Vagina (tissue), 2 donors: ENCODE data around the gene RRN3. TPM values are rescaled to one million over a fixed set of nuclear protein-coding genes. Genes with fewer than 3 reads are reported as not detected.

Source experiments
- DNase-seq, 2 donors: peaks; one replicate each; pipeline ENCODE4 v3.0.0-alpha.2; 2017; ENCODE audit errors: extremely low spot score in 2 of 2
- H3K27ac ChIP-seq: fragments of 200-600 bp; sonication (generic); one replicate; pipeline ENCODE4 v1.5.1; 2019
- H3K27me3 ChIP-seq: fragments of 200-600 bp; sonication (generic); one replicate; pipeline ENCODE4 v1.5.1; 2019
- H3K36me3 ChIP-seq, 2 donors: fragments of 200-600 bp; sonication (generic); one replicate each; pipeline ENCODE4 v1.5.1; 2017 to 2019
- H3K4me1 ChIP-seq: fragments of 200-600 bp; sonication (generic); one replicate; pipeline ENCODE4 v1.5.1; 2019
- H3K4me3 ChIP-seq, 2 donors: fragments of 200-600 bp; sonication (generic); 1 replicate in 1 of 2; 2 replicates in 1 of 2; pipeline ENCODE4 v1.5.1; 2016 to 2019
- H3K9me3 ChIP-seq: fragments of 200-600 bp; sonication (generic); one replicate; pipeline ENCODE4 v1.5.1; 2019
- POLR2A ChIP-seq, 2 donors: fragments of 450-650 bp; IDR thresholded peaks; one replicate each; pipeline ENCODE4 v1.6.1; 2017; ENCODE audit warnings: antibody characterized with exemption in 2 of 2, mild to moderate bottlenecking in 2 of 2, moderate library complexity in 2 of 2
- POLR2AphosphoS5 ChIP-seq, 2 donors: sonication (generic); formaldehyde crosslinking; IDR thresholded peaks; one replicate each; pipeline ENCODE4 v1.9.0; 2017; ENCODE audit warnings: antibody characterized with exemption in 2 of 2, mild to moderate bottlenecking in 2 of 2, low read depth in 1 of 2; ENCODE audit not compliant: insufficient read depth in 1 of 2
- intact Hi-C: fragments of 100-400 bp; cut with DNase I; formaldehyde crosslinking; loops from one replicate; pipeline ENCODE4 v1.15.1; 2023
- total RNA-seq: library from RNA; depleted of rRNA; stranded (reverse); fragments of >200 nt; gene quantifications from one replicate; pipeline ENCODE4 v1.2.3, GENCODE V29; 2016
- TF ChIP-seq, protein P1 (sequence below), 3 experiments: fragments of 450-650 bp in 2 of 3; fragments of 200-600 bp in 1 of 3; sonication (generic) in 1 of 3; IDR thresholded peaks; one replicate each; pipeline ENCODE4 v1.5.1; 2017 to 2019; ENCODE audit warnings: antibody characterized with exemption in 3 of 3, mild to moderate bottlenecking in 2 of 3, moderate library complexity in 2 of 3

RRN3 gene
- total RNA-seq, 1 donor from 2014 or later = 24.8 TPM

DNA sequence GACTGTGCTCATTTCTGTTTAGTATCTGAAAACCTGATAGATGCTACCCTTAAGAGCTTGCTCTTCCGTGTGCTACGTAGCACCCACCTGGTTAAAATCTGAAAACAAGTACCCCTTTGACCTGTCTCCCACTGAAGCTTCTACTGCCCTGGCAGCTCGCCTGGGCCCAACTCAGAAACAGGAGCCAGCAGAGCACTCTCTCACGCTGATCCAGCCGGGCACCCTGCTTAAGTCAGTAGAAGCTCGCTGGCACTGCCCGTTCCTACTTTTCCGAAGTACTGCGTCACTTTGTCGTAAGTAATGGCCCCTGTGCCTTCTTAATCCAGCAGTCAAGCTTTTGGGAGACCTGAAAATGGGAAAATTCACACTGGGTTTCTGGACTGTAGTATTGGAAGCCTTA is 57.1 kb downstream of the RRN3 start:
- intact Hi-C loops = no loop called here
- Histone ChIP-seq H3K27me3 (no peaks in the 10 kb centered on the region), H3K4me1 (peaks cover 10% of the 10 kb centered on the region), H3K9me3 (no peaks in the 10 kb centered on the region), H3K4me3 (no peak overlapping the region), H3K27ac (no peak overlapping the region), H3K36me3 (peaks cover 0 to 88% of the 10 kb centered on the region in 2 donors)
- no peak for DNase-seq
- TF ChIP-seq, protein P1, sequence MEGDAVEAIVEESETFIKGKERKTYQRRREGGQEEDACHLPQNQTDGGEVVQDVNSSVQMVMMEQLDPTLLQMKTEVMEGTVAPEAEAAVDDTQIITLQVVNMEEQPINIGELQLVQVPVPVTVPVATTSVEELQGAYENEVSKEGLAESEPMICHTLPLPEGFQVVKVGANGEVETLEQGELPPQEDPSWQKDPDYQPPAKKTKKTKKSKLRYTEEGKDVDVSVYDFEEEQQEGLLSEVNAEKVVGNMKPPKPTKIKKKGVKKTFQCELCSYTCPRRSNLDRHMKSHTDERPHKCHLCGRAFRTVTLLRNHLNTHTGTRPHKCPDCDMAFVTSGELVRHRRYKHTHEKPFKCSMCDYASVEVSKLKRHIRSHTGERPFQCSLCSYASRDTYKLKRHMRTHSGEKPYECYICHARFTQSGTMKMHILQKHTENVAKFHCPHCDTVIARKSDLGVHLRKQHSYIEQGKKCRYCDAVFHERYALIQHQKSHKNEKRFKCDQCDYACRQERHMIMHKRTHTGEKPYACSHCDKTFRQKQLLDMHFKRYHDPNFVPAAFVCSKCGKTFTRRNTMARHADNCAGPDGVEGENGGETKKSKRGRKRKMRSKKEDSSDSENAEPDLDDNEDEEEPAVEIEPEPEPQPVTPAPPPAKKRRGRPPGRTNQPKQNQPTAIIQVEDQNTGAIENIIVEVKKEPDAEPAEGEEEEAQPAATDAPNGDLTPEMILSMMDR (IDR thresholded peaks at IDR 0.05) = no peak
- TF ChIP-seq POLR2AphosphoS5 (IDR thresholded peaks at IDR 0.05; ENCODE audit: insufficient read depth in 1 of 2, low read depth in 1 of 2) = no peak
- no peak for TF ChIP-seq POLR2A (IDR thresholded peaks at IDR 0.05)

DNA sequence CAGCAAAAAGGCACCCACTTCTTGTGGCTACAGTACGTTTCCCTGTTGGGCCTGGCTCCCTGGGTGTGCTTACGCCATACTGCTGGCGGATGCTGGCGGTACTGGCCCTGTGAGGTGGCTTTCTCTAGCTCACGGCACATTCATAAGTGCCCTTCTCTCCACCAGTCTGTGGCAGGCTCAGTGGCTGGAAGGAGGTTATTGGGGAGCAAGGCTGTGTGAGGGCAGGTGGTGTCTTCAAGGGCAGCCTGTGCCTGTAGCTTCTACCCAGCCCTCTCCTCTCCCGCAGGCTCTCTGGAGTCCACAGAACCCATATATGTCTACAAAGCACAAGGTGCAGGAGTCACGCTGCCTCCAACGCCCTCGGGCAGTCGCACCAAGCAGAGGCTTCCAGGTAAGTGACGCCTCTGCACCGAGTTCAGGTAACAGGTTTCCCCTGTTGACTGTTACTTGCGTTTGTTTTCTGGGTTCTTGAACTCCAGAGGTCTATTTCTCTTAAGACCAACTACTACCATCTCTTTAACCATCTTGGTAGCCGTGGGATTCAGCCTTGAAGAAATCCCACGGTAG is 58.8 kb downstream of the RRN3 start:
- intact Hi-C loops = no loop called here
- peaks cover 0 to 94% of the 10 kb centered on the region in 2 donors for H3K36me3 ChIP-seq
- DNase-seq = no peak

DNA sequence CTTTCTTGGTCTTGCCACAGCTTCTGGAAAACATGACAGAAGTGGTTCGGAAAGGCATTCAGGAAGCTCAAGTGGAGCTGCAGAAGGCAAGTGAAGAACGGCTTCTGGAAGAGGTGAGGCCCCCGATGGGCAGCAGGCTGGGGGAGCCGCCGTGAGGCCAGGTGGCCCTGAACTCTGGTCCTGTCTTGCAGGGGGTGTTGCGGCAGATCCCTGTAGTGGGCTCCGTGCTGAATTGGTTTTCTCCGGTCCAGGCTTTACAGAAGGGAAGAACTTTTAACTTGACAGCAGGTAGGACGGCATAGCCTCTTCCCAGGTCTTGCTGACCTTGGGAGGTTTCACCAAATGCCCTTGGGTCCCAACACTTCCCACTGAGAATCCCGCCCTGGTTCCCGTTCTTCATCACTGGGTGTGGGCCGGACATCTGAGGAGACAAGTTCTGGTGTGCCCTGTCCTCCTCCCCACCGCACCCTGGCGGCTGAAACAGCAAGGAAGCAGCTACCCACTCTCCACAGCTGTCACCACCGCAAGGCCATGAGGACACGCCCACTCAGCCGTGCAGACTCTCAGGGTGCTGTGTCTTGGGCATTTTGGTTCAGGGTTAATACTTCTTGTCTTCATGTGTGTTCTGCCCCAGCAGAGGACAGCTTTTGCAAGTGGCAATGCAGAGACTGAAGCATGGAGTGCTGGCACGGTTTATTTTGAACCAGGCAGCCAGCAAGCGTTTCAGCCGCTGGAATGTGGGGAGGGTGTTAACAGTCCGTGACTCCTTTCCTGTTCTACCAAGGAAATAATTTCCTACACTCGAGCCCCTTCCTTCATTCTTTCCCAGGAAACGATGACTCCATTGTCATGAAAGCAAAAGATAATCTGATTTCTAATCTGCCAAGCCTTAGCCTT is 59.6 kb downstream of the RRN3 start:
- Histone ChIP-seq H3K4me1 (no peaks in the 10 kb centered on the region), H3K4me3 (no peak overlapping the region), H3K9me3 (no peaks in the 10 kb centered on the region), H3K27ac (no peak overlapping the region), H3K27me3 (no peaks in the 10 kb centered on the region), H3K36me3 (peaks cover 0 to 87% of the 10 kb centered on the region in 2 donors)
- TF ChIP-seq POLR2A (IDR thresholded peaks at IDR 0.05) (no peak), POLR2AphosphoS5 (IDR thresholded peaks at IDR 0.05; ENCODE audit: insufficient read depth in 1 of 2, low read depth in 1 of 2) (no peak)
- TF ChIP-seq, protein P1 (IDR thresholded peaks at IDR 0.05) = no peak
- no peak for DNase-seq
- intact Hi-C loops = no loop called here

More for the DNA sequence above, 58.8 kb downstream of the RRN3 start:
- no peak for TF ChIP-seq POLR2A (IDR thresholded peaks at IDR 0.05)
- TF ChIP-seq, protein P1 (IDR thresholded peaks at IDR 0.05) = no peak
- TF ChIP-seq POLR2AphosphoS5 (IDR thresholded peaks at IDR 0.05; ENCODE audit: insufficient read depth in 1 of 2, low read depth in 1 of 2) = no peak
- Histone ChIP-seq H3K4me3 (no peak overlapping the region), H3K9me3 (no peaks in the 10 kb centered on the region), H3K27me3 (no peaks in the 10 kb centered on the region), H3K27ac (no peak overlapping the region), H3K4me1 (no peaks in the 10 kb centered on the region)

DNA sequence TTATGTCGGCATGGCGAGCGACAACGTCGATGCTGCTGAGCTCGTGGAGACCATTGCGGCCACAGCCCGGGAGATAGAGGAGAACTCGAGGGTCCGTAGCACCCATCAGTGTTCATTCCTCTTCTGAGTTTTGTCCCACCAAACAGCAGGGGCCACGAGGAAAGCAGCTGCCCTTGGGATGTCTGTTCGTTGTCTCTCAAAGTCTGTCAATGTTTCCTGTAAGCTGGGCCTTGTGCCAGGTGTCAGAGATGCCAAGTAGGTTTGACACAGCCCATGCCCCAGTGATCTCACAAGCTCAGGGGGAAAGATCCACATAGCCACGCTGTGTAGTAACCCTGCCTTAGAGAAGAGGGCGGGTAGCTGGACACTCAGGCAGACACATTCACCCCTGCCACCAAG is 60.8 kb downstream of the RRN3 start:
- H3K27me3 ChIP-seq = no peaks in the 10 kb centered on the region
- intact Hi-C loops = no loop called here
- H3K27ac ChIP-seq = no peak overlapping the region
- H3K36me3 ChIP-seq = peaks cover 0 to 86% of the 10 kb centered on the region in 2 donors
- no peak overlapping the region for H3K4me3 ChIP-seq
- H3K9me3 ChIP-seq = no peaks in the 10 kb centered on the region
- DNase-seq = no peak
- no peaks in the 10 kb centered on the region for H3K4me1 ChIP-seq
- TF ChIP-seq POLR2AphosphoS5 (IDR thresholded peaks at IDR 0.05; ENCODE audit: insufficient read depth in 1 of 2, low read depth in 1 of 2) = no peak
- TF ChIP-seq, protein P1 (IDR thresholded peaks at IDR 0.05) = no peak
- no peak for TF ChIP-seq POLR2A (IDR thresholded peaks at IDR 0.05)
